Colonic mucosa (tissue), 4 donors: ENCODE data around the gene TSC1. TPM values are rescaled to one million over a fixed set of nuclear protein-coding genes. Genes with fewer than 3 reads are reported as not detected.
"Not testable (repeated sequence)": the region's sequence is repeated elsewhere in the genome, so short reads cannot be mapped to it uniquely, and the experiment has no call there.

Experiments used
- DNase-seq: peaks from one replicate; pipeline ENCODE4 v3.0.0-alpha.2; 2020
- H3K27ac ChIP-seq: fragments of 200-600 bp; one replicate; pipeline ENCODE4 v1.8.0; 2021
- H3K27me3 ChIP-seq: fragments of 200-600 bp; one replicate; pipeline ENCODE4 v1.8.0; 2021
- H3K36me3 ChIP-seq: fragments of 200-600 bp; one replicate; pipeline ENCODE4 v1.8.0; 2021
- H3K4me1 ChIP-seq: fragments of 200-600 bp; one replicate; pipeline ENCODE4 v1.8.0; 2021; ENCODE audit warnings: mild to moderate bottlenecking
- H3K4me3 ChIP-seq: fragments of 200-600 bp; one replicate; pipeline ENCODE4 v1.8.0; 2021
- H3K9ac ChIP-seq, 2 donors: one replicate each; pipeline ENCODE4 v1.7.0; 2013; ENCODE audit warnings: control low read depth in 2 of 2, low read depth in 2 of 2, low read length in 2 of 2
- H3K9me3 ChIP-seq: fragments of 200-600 bp; one replicate; pipeline ENCODE4 v1.8.0; 2021
- intact Hi-C: fragments of 100-400 bp; cut with DNase I; formaldehyde crosslinking; loops from one replicate; pipeline ENCODE4 v1.14.1; 2022
- total RNA-seq, 2 donors: library from RNA; stranded (reverse); fragmentation: NEBNext Ultra II Directional in 1 of 2; extraction: Animal tissue kit (Norgen Biotek cat#: 25700) in 1 of 2; gene quantifications; one replicate each; pipeline ENCODE4 v1.2.1, GENCODE V29; 2021
- TF ChIP-seq, protein P1 (sequence below): fragments of 200-600 bp; IDR thresholded peaks from one replicate; pipeline ENCODE4 v1.8.0; 2022; ENCODE audit warnings: antibody characterized with exemption, mild to moderate bottlenecking
- donor health status: healthy.
- donor health status: DM: no; HTN: no; CAD: no.
- donor health status: DM: no; HTN: no; CAD: no.

The TSC1 gene
- 10 to 100 TPM; 29.4 to 46.6 TPM for total RNA-seq

DNA sequence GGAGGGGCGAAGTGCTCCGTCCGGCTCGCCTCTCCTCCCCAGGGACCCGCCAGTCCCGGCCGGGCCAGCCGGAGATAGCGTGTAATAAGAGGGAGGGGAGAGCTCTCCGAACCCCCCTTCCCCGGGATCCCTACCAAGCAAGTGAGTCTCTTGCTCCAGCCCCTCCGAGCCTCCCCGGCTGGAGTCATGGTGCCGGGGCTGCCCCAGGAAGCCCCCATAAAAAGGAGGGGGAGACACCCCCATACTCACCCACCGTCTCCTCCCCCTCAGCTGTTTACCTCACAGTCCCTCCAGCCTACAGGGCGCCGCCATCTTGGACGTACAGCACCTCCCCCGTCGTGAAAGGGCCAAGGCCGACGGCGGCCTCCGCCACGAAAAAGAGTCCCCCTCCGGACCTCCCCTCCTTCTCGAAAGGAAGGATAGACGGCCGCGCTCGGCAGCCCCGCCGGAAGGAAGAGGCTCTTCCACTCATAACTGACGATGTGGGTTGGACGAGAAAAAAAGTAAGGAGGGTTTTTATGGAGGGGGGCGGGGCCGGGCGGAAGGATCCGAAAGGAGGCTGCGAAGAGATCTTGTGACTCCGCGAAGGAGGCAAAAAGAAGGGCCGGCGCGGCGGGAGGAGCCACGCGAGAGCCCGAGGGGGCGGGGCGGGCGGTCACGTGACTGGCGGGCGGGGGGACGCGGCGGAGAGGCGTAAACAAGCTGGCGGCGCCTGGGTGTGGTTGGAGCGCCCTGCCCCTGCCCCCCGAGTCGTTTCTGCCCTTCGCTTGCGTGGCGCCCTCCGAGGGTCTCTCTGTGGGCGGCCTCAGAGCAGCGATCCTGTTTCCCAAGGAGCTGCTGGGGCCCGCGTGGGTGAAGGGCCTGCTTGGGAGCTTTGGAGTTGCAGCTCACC is at the start of gene TSC1:
TSS of gene TSC1 (minus strand) at position 323 of the 892 bp plus-strand sequence. CDS start 15,744 bp downstream, outside the sequence.
- peak within 1 kb of the TSS; percentile 89 for H3K27ac ChIP-seq
- H3K4me3 ChIP-seq, result peak within 1 kb of the TSS; percentile 99
- peak within 1 kb of the TSS; percentile 85 to 96 for H3K9ac ChIP-seq
- no peaks in the 10 kb centered on the region for H3K36me3 ChIP-seq
- intact Hi-C loops, result no loop called here
- peaks cover 15% of the 10 kb centered on the region for H3K4me1 ChIP-seq
- TF ChIP-seq, protein P1, sequence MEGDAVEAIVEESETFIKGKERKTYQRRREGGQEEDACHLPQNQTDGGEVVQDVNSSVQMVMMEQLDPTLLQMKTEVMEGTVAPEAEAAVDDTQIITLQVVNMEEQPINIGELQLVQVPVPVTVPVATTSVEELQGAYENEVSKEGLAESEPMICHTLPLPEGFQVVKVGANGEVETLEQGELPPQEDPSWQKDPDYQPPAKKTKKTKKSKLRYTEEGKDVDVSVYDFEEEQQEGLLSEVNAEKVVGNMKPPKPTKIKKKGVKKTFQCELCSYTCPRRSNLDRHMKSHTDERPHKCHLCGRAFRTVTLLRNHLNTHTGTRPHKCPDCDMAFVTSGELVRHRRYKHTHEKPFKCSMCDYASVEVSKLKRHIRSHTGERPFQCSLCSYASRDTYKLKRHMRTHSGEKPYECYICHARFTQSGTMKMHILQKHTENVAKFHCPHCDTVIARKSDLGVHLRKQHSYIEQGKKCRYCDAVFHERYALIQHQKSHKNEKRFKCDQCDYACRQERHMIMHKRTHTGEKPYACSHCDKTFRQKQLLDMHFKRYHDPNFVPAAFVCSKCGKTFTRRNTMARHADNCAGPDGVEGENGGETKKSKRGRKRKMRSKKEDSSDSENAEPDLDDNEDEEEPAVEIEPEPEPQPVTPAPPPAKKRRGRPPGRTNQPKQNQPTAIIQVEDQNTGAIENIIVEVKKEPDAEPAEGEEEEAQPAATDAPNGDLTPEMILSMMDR, result no peak
- H3K27me3 ChIP-seq, result no peaks in the 10 kb centered on the region
- H3K9me3 ChIP-seq, result no peaks in the 10 kb centered on the region
- DNase-seq, result peak; percentile 98

DNA sequence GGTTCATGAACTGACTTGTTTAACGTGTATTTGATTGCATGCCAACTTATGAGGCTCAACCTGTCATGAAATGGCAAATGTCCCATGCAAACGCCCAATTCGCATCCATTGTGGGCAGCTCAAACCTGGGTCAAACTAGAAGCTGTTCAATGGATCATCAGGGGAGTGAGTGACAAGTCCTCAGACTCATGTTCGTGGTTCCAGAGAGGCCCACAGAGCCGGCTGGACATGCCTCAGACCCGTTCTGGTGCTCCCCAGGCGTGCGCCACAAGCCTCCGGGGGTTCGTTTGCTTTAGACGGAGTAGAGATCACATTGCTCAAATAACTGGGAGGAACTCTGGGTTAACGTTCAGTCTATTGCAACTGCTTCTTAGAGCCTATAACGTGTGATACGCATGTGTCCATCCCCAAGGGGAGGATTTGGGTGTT is 49.1 kb upstream of the TSC1 start:
- TF ChIP-seq, protein P1, result no peak
- Histone ChIP-seq H3K9me3 (no peaks in the 10 kb centered on the region), H3K27me3 (peaks cover 3% of the 10 kb centered on the region), H3K4me3 (no peak overlapping the region), H3K4me1 (no peaks in the 10 kb centered on the region), H3K27ac (no peak overlapping the region), H3K9ac (no peak overlapping the region), H3K36me3 (no peaks in the 10 kb centered on the region)
- intact Hi-C loops, result no loop called here
- DNase-seq, result no peak

DNA sequence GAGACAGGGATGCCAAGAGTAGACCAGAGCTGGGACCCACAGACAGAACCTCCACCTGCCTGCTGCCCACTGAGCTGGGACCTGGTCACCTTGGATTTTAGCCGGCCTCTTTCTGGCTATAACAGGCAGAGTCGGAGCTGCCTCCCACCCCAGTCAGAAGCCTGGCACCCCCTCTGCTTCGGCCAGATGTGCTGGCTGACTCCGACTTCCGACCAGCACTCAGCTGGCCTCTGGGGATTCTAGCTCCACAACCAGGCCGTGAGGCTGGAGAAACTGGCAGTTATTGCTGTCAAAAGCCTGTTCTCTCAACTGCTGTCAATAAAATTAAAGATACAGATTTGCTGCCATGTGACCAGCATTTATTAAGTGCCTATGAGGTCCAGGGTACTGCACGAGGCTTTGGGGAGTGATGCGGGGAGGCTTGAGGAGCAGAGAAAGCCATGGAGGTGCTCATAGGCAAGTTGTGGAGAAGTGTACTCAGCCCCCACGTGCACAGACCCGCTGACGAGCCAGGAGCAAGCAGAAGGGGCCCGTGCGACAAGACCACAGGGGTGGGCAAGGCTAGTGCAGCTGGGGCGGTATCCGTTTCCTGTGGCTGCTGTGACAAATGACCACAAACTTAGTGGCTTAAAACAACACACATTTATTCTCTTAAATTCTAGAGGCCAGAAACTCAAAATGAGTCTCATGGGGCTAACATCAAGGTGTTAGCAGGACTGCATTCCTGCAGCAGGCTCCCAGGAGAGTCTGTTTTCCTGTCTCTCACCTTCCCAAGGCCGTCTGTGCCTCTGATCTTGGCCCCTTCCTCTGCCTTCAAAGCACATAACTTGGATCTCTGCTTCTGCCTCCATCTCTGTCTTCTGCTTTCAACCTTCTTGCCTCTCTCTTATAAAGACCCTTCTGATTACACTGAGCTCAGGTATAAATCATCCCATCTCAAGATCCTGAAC is 47.2 kb upstream of the TSC1 start:
- Histone ChIP-seq H3K36me3 (no peaks in the 10 kb centered on the region), H3K9ac (no peak overlapping the region), H3K4me3 (no peak overlapping the region), H3K27me3 (peaks cover 3% of the 10 kb centered on the region), H3K4me1 (no peaks in the 10 kb centered on the region), H3K27ac (no peak overlapping the region), H3K9me3 (no peaks in the 10 kb centered on the region)
- intact Hi-C loops, result no loop called here
- DNase-seq, result no peak
- TF ChIP-seq, protein P1, result no peak

DNA sequence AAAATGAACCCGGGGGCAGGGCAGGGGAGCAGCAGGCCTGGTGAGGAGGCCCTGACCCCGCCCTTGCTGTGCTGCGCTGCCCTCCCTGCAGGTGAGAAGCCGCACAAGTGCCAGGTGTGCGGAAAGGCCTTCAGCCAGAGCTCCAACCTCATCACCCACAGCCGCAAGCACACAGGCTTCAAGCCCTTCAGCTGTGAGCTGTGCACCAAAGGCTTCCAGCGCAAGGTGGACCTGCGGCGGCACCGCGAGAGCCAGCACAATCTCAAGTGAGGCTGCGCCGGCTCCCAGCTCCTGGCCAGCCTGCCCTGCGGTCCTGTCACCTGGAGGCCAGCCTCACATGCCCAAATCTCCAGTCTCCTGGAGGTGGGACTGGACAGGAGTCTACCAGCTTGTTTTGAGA is 46.4 kb upstream of the TSC1 start:
- Histone ChIP-seq H3K4me3 (no peak overlapping the region), H3K9me3 (no peaks in the 10 kb centered on the region), H3K9ac (no peak overlapping the region), H3K4me1 (no peaks in the 10 kb centered on the region), H3K36me3 (no peaks in the 10 kb centered on the region), H3K27me3 (peaks cover 3% of the 10 kb centered on the region), H3K27ac (no peak overlapping the region)
- intact Hi-C loops, result no loop called here
- TF ChIP-seq, protein P1, result no peak
- DNase-seq, result no peak

DNA sequence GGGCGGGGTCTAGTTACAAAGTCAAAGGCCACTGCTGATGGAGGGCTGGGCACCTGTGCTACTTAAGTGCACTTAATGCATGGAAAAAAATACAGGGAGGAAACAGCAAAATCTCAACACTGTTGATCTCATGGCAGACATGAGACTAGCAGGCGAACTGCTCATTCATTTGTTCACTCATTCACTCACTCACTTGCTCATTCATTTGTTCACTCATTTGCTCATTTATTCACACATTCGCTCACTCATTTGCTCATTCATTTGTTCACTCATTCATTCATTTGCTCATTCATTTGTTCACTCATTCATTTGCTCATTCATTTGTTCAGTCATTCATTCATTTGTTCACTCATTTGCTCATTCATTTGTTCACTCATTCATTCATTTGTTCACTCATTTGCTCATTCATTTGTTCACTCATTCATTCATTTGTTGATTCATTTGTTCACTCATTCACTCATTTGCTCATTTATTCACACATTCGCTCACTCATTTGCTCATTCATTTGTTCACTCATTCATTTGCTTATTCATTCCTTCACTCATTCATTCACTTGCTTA is 45.7 kb upstream of the TSC1 start:
- intact Hi-C loops, DNase-seq, H3K27me3 ChIP-seq: not testable (repeated sequence)

More for the DNA sequence above, 45.7 kb upstream of the TSC1 start:
- not testable (repeated sequence) for H3K36me3 ChIP-seq, H3K4me1 ChIP-seq, H3K4me3 ChIP-seq, H3K27ac ChIP-seq, H3K9me3 ChIP-seq, H3K9ac ChIP-seq
